GM21717 (cell line): ENCODE results near the gene MTRF1L.

ENCODE experiments used
- ATAC-seq: cut with Tn5 transposase; IDR thresholded peaks from one replicate; pipeline ENCODE4 v1.9.1; 2021; ENCODE audit warnings: mild to moderate bottlenecking, moderate library complexity; ENCODE audit not compliant: unreplicated experiment

The MTRF1L gene

DNA sequence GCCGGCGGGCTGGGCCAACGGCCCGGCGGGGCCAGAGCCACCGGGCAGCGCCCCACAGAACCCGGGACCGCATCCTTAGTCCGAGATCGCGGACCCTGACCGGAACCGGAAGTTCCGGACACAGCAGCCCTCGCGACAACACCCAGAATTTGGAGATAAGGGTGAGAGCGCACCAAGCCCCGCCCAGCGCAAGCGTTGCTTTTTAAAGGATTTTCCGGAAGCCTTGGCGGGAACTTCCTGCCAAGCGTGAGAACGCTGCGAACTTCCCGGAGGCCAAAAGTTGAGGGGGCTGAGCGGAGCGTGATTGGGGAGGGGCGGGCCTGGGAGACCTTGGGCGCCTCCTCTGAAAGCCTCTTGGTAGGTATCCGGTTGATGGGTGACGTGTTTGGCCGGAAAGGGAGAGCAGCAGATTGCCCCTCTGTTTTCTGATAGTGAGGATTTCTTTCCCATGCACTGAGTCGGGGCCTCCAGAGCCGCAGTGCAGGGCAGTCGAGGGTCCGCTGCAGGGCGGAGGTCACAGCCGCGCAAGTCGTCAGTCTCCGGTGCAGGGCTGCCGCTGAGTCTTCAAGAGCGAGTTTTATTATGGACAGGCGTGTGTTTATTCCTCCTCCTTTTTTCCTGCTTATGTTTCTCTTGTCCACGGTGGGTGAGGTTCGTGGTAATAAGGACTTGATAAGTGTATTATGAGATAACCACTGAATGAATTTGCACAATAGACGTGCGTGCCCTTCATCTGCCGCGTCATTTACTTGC, at the start of gene MTRF1L:
MTRF1L (minus strand) TSS at position 97 of the 753 bp plus-strand sequence; CDS start at position 73, 24 bp downstream.
- peak; percentile 94 for ATAC-seq

GRCh38 chr6:153051801-153052200, 49.3 kb upstream of the MTRF1L start:
- no peak for ATAC-seq

DNA sequence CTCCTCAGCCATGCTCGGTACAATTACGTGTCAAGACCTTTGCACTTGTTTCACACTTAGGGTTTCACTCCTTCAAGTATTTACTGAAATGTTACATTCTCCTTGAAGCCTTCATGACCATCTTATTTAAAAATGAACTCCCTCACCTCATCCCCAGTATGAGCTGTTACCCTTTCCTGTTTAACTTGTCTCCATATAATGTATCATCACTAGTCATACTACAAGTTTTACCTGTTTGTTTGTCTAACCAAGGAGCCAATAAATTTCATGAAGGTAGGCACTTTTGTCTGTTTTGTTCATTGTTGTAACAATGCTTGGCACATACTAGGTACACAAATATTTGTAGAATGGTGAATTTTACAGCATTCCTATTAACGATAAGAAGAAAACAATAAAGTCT, 46.1 kb upstream of the MTRF1L start:
- no peak for ATAC-seq

DNA sequence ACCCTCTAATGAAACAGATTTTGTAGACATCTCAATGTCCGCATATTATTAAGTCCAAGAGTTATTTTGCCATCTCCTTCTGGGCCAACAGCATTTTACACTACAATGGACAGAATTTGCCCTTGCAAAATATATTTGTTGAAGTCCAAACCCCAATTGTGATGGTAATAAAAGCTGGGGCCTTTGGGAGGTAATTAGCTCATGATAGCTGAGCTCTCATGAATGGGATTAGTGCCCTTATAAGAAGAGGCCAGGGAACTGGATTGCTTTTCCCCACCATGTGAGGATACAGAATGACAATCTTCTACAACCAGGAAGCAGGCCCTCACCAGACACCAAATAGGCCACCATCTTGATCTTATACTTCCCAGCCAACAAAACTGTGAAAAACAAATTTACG, 44.9 kb upstream of the MTRF1L start:
- ATAC-seq = no peak

GRCh38 chr6:153045271-153045670, 42.8 kb upstream of the MTRF1L start:
- ATAC-seq = no peak

DNA sequence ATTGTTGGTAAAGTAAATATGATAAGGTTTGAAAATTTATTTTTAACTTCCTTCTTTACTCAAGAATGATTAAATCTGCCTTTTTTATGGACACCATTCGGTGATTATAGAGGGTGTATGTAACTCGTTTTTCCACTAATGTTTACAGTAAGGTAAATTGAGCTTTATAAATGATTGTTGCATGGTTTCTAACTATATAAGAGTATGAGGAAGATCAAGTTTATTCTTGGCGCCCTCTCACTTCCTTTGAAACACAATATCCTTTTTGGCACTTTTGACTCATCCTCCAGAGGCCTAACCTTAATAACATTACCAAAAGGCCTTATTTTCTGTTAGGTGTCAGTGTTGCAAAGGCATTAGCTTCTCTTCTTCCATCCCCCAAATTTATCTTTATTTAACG, 41.8 kb upstream of the MTRF1L start:
- ATAC-seq = no peak

GRCh38 chr6:153043719-153044118, 41.2 kb upstream of the MTRF1L start:
- ATAC-seq = no peak

DNA sequence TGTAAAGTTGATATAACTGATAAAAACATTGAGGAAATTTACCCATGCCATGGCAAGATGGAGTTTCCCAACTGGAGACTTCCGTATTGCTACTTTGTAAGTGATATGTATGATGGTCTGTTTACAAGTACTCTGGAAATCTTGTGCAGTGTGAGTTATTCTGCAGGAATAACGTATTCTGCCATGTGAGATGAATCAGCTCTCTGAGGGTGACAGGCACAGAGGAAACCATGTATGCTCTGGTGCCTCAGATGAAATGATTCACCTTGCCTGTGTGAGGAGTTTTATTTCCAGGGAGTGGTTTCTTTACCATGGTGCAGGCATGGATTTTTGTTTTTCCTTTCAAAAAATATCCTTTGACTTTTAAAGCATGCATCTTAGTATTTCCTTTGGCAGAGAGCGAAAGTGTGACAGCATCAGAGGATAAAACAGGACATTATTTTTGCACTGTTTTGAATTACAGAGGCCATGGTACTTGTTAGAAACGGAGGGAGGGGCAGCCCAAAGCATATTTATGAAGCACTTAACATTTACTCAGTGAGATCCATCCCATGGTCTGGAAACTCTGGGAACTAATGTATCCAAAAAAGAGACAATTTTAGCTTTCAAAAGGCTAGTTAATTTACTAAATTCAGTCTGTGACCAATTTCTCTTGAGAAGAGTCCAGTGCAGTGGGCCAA, 36.0 kb upstream of the MTRF1L start:
- no peak for ATAC-seq

GRCh38 chr6:153034139-153034538, 31.6 kb upstream of the MTRF1L start:
- no peak for ATAC-seq

DNA sequence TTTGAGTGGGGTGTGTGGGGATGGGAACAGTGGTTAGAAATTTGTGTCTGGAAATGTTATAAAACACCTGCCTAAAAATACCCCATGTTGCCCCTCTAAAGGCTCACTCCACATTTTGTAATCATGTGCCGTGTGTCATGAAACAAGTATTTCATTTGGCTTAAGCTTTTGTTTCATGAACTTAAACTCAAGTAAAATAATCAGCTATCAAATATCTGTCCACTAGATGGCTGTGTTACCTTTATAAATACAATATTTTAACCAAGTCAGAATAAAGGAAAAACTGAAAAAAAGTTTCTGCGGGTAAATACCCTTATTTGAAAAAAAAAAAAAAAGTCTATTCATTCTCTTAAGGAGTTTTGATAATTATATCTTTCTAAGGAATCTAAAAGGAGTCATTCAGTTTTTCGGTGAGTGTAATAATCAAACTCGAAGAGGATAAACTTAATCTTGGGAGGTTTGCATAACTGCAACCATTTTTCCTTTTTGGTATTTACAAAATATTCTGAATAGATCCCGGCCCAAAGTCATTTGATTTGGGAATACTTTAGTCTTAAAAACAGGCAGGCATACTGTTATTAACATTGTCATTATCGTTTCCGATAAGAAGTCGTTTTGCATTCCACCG, 29.9 kb upstream of the MTRF1L start:
- no peak for ATAC-seq

- ATAC-seq = no peak
Measured at GRCh38 chr6:153031335-153031955, 28.9 kb upstream of the MTRF1L start.

GRCh38 chr6:153028963-153029362, 26.5 kb upstream of the MTRF1L start:
- no peak for ATAC-seq

DNA sequence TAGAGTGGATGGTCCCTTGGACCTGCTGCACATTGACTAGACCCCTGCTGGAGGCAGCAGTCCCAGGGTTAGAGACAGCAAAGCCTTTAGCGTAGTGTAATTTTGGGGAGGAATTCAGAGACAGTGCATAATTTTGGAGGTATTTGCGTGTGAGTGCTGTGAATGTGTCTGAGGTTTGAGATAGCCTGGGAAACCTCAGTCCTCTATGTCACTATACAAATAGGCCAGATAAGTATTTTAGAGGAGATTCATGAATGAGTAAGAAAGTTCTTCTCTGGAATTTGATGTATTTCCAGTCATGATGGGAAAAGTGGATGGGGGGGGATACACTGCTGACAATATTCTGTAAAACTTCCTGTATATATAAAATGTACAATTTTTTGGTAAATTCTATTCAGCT, 25.8 kb upstream of the MTRF1L start:
- no peak for ATAC-seq

DNA sequence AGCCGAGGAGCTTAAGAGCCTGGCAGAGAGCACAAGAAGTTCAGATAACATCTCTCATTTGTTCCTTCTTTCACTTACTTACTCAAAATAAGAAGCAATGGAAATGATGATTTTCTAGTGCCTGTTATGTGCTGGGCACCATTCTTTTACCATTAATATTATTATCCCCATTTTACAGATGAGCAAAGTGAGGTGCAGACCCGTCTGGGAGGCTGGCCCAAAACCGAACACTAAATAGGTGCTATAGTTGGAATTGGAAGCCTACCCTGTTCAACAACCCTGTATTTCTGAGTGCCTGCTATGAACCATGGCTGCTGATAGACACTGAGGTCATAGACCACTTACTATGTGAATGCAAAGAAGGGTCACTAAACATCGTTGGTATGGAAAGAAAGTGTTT, 25.0 kb upstream of the MTRF1L start:
- ATAC-seq = no peak

DNA sequence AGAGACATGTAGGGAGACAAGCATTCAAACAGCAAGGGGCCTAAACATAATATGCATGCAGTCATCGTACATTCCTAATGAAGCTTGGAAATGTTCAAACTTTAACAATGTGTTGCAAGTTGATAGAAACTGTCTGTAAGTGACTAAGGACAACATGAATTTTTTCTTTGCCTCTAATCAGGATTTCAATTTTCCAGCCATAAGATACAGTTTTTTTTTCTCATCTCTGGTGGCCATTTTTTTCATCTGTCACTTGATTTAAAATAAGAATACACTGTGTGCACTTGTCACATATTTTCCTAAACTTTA, 22.2 kb upstream of the MTRF1L start:
- no peak for ATAC-seq

DNA sequence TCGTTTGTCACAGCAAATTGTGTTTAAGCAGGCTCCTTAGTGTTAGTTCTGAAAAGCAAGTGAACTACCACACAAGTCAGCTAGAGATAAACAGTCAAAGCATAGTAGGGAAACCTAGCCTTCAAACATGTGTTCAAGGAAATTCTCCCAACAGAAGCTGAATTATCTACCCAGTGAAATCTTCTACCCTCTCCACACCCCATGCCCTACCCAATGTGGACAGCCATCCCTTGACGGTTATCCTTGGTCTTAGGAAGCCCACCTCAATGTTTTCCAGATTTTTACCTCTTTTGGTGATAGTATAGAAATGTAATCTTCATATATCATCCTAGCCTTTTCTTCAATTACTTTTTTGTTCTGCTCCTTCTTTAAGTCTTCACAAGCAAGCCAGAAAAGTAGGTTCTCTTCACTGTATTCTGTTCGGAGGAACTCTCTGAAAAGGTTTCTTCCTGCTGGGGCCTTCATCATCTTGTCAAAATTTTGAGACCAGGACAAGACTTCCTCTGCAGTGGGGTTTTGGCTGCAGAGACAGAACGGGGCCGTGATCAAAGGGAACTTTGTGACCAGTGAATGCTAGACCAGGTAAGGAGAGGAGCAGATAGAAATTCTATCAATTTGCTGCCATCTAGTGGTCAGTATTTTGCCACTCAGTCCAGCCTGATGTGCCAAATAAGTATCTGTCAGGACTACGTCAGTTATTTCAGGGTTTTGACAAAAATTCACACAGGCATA, 21.6 kb upstream of the MTRF1L start:
- ATAC-seq = peak; percentile 98

- ATAC-seq = no peak
Measured at GRCh38 chr6:153018355-153018754, 15.8 kb upstream of the MTRF1L start.

- ATAC-seq = no peak
Measured at GRCh38 chr6:153016846-153017245, 14.3 kb upstream of the MTRF1L start.

DNA sequence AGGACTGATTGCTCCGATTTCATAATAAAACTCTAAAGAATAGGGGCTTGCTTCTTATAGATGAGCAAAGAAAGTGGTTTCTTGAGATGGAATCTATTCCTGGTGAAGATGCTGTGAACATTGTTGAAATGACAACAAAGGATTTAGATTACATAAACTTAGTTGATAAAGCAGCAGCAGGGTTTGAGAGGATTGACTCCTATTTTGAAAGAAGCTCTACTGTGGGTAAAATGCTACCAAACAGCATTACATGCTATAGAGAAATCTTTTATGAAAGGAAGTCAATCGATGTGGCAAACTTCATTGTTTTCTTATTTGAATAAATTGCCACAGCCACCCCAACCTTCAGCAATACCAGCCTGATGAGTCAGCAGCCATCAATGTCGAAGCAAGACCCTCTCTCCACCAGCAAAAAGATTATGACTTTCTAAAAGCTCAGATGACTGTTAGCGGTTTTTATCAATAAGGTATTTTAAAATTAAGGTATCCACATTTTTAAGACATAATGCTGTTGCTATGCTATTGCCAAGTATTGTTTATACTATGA, 12.7 kb upstream of the MTRF1L start:
- ATAC-seq = no peak

GRCh38 chr6:153013438-153013837, 10.9 kb upstream of the MTRF1L start:
- ATAC-seq = no peak

DNA sequence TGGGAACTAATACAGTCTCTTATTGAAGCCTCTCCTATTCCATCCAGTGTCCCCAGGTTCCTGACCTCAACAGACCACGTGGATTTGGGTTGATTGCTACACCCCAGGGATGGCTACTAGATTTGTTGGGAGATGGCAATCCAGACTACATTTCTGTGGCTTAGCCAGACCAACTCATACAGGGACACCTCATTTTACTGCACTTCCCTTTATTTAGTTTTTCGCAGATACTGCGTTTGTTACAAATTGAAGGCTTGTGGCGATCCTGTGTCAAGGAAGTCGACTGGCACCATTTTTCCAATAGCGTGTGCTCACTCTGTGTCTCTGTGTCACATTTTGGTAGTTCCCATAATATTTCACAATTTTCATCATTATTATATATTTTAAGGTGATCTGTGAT, 10.3 kb upstream of the MTRF1L start:
- no peak for ATAC-seq
